Neutrophil (primary cell): ENCODE data around the gene ADAMTSL1.

Source experiments
- H3K27ac ChIP-seq: fragments of 200-600 bp; sonication (generic); 2 replicates; pipeline ENCODE4 v1.5.1; 2016; ENCODE audit warnings: mild to moderate bottlenecking, moderate library complexity
- H3K27me3 ChIP-seq: fragments of 200-600 bp; sonication (generic); 2 replicates; pipeline ENCODE4 v1.6.0; 2016; ENCODE audit warnings: mild to moderate bottlenecking
- H3K36me3 ChIP-seq: fragments of 200-600 bp; sonication (generic); 2 replicates; pipeline ENCODE4 v1.5.1; 2017
- H3K4me1 ChIP-seq, 2 experiments: fragments of 200-600 bp in 1 of 2; sonication (generic) in 1 of 2; 1 replicate in 1 of 2; 2 replicates in 1 of 2; pipeline versions ENCODE4 v1.5.1 to v1.6.1; 2013 to 2016; ENCODE audit warnings: low read depth in 1 of 2, low read length in 1 of 2, mild to moderate bottlenecking in 1 of 2, moderate library complexity in 1 of 2; ENCODE audit not compliant: control insufficient read depth in 1 of 2, insufficient read depth in 1 of 2
- H3K4me3 ChIP-seq, 2 experiments: fragments of 200-600 bp in 1 of 2; sonication (generic) in 1 of 2; 1 replicate in 1 of 2; 2 replicates in 1 of 2; pipeline ENCODE4 v1.5.1; 2013 to 2016; ENCODE audit warnings: low read depth in 1 of 2, low read length in 1 of 2, mild to moderate bottlenecking in 1 of 2, moderate library complexity in 1 of 2
- H3K9me3 ChIP-seq: fragments of 200-600 bp; sonication (generic); 2 replicates; pipeline ENCODE4 v1.5.1; 2016
- CTCF ChIP-seq: fragments of 200-600 bp; sonication (generic); IDR thresholded peaks from 2 replicates; pipeline ENCODE4 v1.5.1; 2016; ENCODE audit warnings: antibody characterized with exemption

ADAMTSL1 gene

GRCh38 chr9:18776836-18777820 is 303.2 kb downstream of the ADAMTSL1 start:
- H3K27me3 ChIP-seq: no peaks in the 10 kb centered on the region
- no peaks in the 10 kb centered on the region for H3K4me1 ChIP-seq
- no peaks in the 10 kb centered on the region for H3K9me3 ChIP-seq
- H3K36me3 ChIP-seq: no peaks in the 10 kb centered on the region
- H3K4me3 ChIP-seq: no peak overlapping the region
- TF ChIP-seq CTCF: no peak
- H3K27ac ChIP-seq: no peak overlapping the region

GRCh38 chr9:18778147-18778546 is 304.2 kb downstream of the ADAMTSL1 start:
- Histone ChIP-seq H3K4me1 (no peaks in the 10 kb centered on the region), H3K4me3 (no peak overlapping the region), H3K9me3 (no peaks in the 10 kb centered on the region), H3K27ac (no peak overlapping the region), H3K27me3 (no peaks in the 10 kb centered on the region), H3K36me3 (no peaks in the 10 kb centered on the region)
- no peak for TF ChIP-seq CTCF

GRCh38 chr9:18778846-18779245 is 304.9 kb downstream of the ADAMTSL1 start:
- Histone ChIP-seq H3K4me3 (no peak overlapping the region), H3K27ac (no peak overlapping the region), H3K9me3 (no peaks in the 10 kb centered on the region), H3K27me3 (no peaks in the 10 kb centered on the region), H3K36me3 (no peaks in the 10 kb centered on the region), H3K4me1 (no peaks in the 10 kb centered on the region)
- TF ChIP-seq CTCF: no peak

- TF ChIP-seq CTCF: no peak
- H3K27ac ChIP-seq: no peak overlapping the region
- no peak overlapping the region for H3K4me3 ChIP-seq
- H3K36me3 ChIP-seq: no peaks in the 10 kb centered on the region
- no peaks in the 10 kb centered on the region for H3K9me3 ChIP-seq
- no peaks in the 10 kb centered on the region for H3K27me3 ChIP-seq
- H3K4me1 ChIP-seq: no peaks in the 10 kb centered on the region
These were observed 310.0 kb downstream of the ADAMTSL1 start for GRCh38 chr9:18783909-18784308.

- Histone ChIP-seq H3K27ac (no peak overlapping the region), H3K27me3 (no peaks in the 10 kb centered on the region), H3K4me3 (no peak overlapping the region), H3K9me3 (no peaks in the 10 kb centered on the region), H3K36me3 (no peaks in the 10 kb centered on the region), H3K4me1 (no peaks in the 10 kb centered on the region)
- no peak for TF ChIP-seq CTCF
These were observed 311.7 kb downstream of the ADAMTSL1 start for GRCh38 chr9:18785604-18786003.
